Suprapubic skin (tissue), 4 donors: ENCODE data around the gene HOXB8.

ENCODE experiments used
- CTCF ChIP-seq, 2 donors: fragments of 200-600 bp in 1 of 2; fragments of 450-650 bp in 1 of 2; sonication (generic) in 1 of 2; IDR thresholded peaks; one replicate each; pipeline ENCODE4 v1.5.1; 2016 to 2019; ENCODE audit warnings: antibody characterized with exemption in 2 of 2, mild to moderate bottlenecking in 1 of 2, moderate library complexity in 1 of 2
- POLR2A ChIP-seq, 2 donors: fragments of 450-650 bp; IDR thresholded peaks; one replicate each; pipeline ENCODE4 v1.6.1; 2017; ENCODE audit warnings: antibody characterized with exemption in 2 of 2, mild to moderate bottlenecking in 2 of 2, moderate library complexity in 2 of 2
- POLR2AphosphoS5 ChIP-seq, 3 donors: sonication (generic); formaldehyde crosslinking; IDR thresholded peaks; one replicate each; pipeline ENCODE4 v1.6.1; 2017; ENCODE audit warnings: antibody characterized with exemption in 3 of 3

- TF ChIP-seq CTCF (IDR thresholded peaks at IDR 0.05) (no peak), POLR2A (IDR thresholded peaks at IDR 0.05) (no peak), POLR2AphosphoS5 (IDR thresholded peaks at IDR 0.05) (no peak)
These were observed 34.6 kb upstream of the HOXB8 start for GRCh38 chr17:48649741-48650140.
